Measurements from ENCODE around the gene CD19. TPM values are rescaled to one million over a fixed set of nuclear protein-coding genes. Genes with fewer than 3 reads are reported as not detected.

CD19 gene
- total RNA-seq, 2 experiments from 2014 or later = 131 to 139 TPM

- ChIA-PET CTCF (ENCODE audit: unreplicated experiment) (no interaction called here), POLR2A (interaction anchor here (0.8 kb wide), 1 partner anchor 35 kb away, joined by 3 read pairs; no protein-coding TSS in a partner anchor)
- Histone ChIP-seq H3K4me3 (ENCODE audit: low read depth, low read length, poor library complexity, severe bottlenecking) (no peak overlapping the region), H3K79me2 (ENCODE audit: insufficient read depth, low read depth, low read length) (no peaks in the 10 kb centered on the region), H3K27ac (ENCODE audit: low read depth, low read length, poor library complexity, severe bottlenecking) (no peak overlapping the region), H3K9me3 (ENCODE audit: low read length) (no peaks in the 10 kb centered on the region), H3K9me2 (ENCODE audit: insufficient read depth, low read length) (no peaks in the 10 kb centered on the region), H3K36me3 (ENCODE audit: insufficient read depth, low read length) (peaks cover 20% of the 10 kb centered on the region; the same call in 1 of the 2 replicates), H3K4me1 (ENCODE audit: insufficient read depth, low read length, poor library complexity, severe bottlenecking) (no peaks in the 10 kb centered on the region), H2AFZ (ENCODE audit: low read length) (no peak overlapping the region), H4K20me1 (ENCODE audit: insufficient read depth, low read length) (no peaks in the 10 kb centered on the region), H3K4me2 (ENCODE audit: low read length) (no peak overlapping the region)
- DNase-seq (ENCODE audit: low spot score) = no peak
- intact Hi-C loops (cut with micrococcal nuclease; ENCODE audit: unreplicated experiment) = no loop called here
- BruUV-seq (replicated peaks) = TSS peak; percentile 50
- TF ChIP-seq EZH2phosphoT487 (IDR thresholded peaks at IDR 0.05; ENCODE audit: borderline replicate concordance, low read depth, low read length) (no peak), CTCF (conservative IDR thresholded peaks at IDR 0.05; ENCODE audit: low read length) (no peak)
Observed at GRCh38 chr16:28891964-28892890, 39.5 kb upstream of the CD19 start.

DNA sequence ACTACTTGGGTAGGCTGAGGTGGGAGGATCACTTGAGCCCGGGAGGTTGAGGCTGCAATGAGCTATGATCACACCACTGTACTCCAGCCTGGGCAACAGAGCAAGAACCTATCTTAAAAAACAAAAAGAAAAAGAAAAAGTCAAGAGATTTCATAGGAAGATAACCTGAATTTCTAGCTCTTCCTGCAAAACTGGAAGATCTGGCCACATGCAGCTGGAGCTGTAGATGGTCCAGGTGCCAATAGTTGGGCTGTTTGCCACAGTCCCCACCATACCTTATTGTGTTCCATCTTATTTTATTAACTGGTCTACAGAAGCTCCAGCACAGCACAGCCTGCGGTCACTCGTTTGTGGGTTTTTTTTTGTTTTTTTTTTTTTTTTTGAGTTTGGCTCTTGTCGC is 38.5 kb upstream of the CD19 start:
- Histone ChIP-seq H3K9me3 (ENCODE audit: low read length) (no peaks in the 10 kb centered on the region), H3K27ac (ENCODE audit: low read depth, low read length, poor library complexity, severe bottlenecking) (no peak overlapping the region), H2AFZ (ENCODE audit: low read length) (no peak overlapping the region), H3K4me3 (ENCODE audit: low read depth, low read length, poor library complexity, severe bottlenecking) (no peak overlapping the region), H4K20me1 (ENCODE audit: insufficient read depth, low read length) (no peaks in the 10 kb centered on the region), H3K4me2 (ENCODE audit: low read length) (no peak overlapping the region), H3K79me2 (ENCODE audit: insufficient read depth, low read depth, low read length) (no peaks in the 10 kb centered on the region), H3K4me1 (ENCODE audit: insufficient read depth, low read length, poor library complexity, severe bottlenecking) (no peaks in the 10 kb centered on the region), H3K9me2 (ENCODE audit: insufficient read depth, low read length) (no peaks in the 10 kb centered on the region), H3K36me3 (ENCODE audit: insufficient read depth, low read length) (peaks cover 28% of the 10 kb centered on the region; the same call in 1 of the 2 replicates)
- ChIA-PET POLR2A (interaction anchor here (0.7 to 0.9 kb wide), 3 partner anchors 12 to 40 kb away, joined by 3 to 9 read pairs (median 4); no protein-coding TSS in a partner anchor), CTCF (ENCODE audit: unreplicated experiment) (no interaction called here)
- TF ChIP-seq EZH2phosphoT487 (IDR thresholded peaks at IDR 0.05; ENCODE audit: borderline replicate concordance, low read depth, low read length) = no peak
- TF ChIP-seq CTCF (conservative IDR thresholded peaks at IDR 0.05; ENCODE audit: low read length) = no peak
- BruUV-seq (replicated peaks) = no TSS peak
- intact Hi-C loops (cut with micrococcal nuclease; ENCODE audit: unreplicated experiment) = no loop called here
- no peak for DNase-seq (ENCODE audit: low spot score)

- intact Hi-C loops (cut with micrococcal nuclease; ENCODE audit: unreplicated experiment) = no loop called here
- no peak overlapping the region for H3K4me3 ChIP-seq (ENCODE audit: low read depth, low read length, poor library complexity, severe bottlenecking)
- H2AFZ ChIP-seq (ENCODE audit: low read length) = no peak overlapping the region
- H3K9me3 ChIP-seq (ENCODE audit: low read length) = no peaks in the 10 kb centered on the region
- H3K36me3 ChIP-seq (ENCODE audit: insufficient read depth, low read length) = peaks cover 39% of the 10 kb centered on the region
- BruUV-seq (replicated peaks) = no TSS peak
- ChIA-PET POLR2A (interaction anchor here (0.6 kb wide), 1 partner anchor 9 kb away, joined by 4 read pairs; no protein-coding TSS in a partner anchor), CTCF (ENCODE audit: unreplicated experiment) (no interaction called here)
- no peak overlapping the region for H3K4me2 ChIP-seq (ENCODE audit: low read length)
- no peaks in the 10 kb centered on the region for H3K9me2 ChIP-seq (ENCODE audit: insufficient read depth, low read length)
- no peaks in the 10 kb centered on the region for H3K79me2 ChIP-seq (ENCODE audit: insufficient read depth, low read depth, low read length)
- H3K27ac ChIP-seq (ENCODE audit: low read depth, low read length, poor library complexity, severe bottlenecking) = no peak overlapping the region
- TF ChIP-seq CTCF (conservative IDR thresholded peaks at IDR 0.05; ENCODE audit: low read length) (no peak), EZH2phosphoT487 (IDR thresholded peaks at IDR 0.05; ENCODE audit: borderline replicate concordance, low read depth, low read length) (no peak)
- no peaks in the 10 kb centered on the region for H4K20me1 ChIP-seq (ENCODE audit: insufficient read depth, low read length)
- no peak for DNase-seq (ENCODE audit: low spot score)
- no peaks in the 10 kb centered on the region for H3K4me1 ChIP-seq (ENCODE audit: insufficient read depth, low read length, poor library complexity, severe bottlenecking)
Observed at GRCh38 chr16:28895609-28896008, 36.2 kb upstream of the CD19 start.
